NCI-H1105 (cell line): ENCODE data around the gene PTCHD4.
"Not testable (repeated sequence)": the region's sequence is repeated elsewhere in the genome, so short reads cannot be mapped to it uniquely, and the experiment has no call there.

Source experiments
- DNase-seq: peaks from one replicate; lab custom pipeline; 2025; lab: John Stamatoyannopoulos, UW

Gene PTCHD4

GRCh38 chr6:48111143-48111506 is at the start of gene PTCHD4:
Gene PTCHD4, minus strand, starts transcription at chr6:48111197. Its CDS starts 42,240 bp downstream, at chr6:48068957.
- peak; percentile 53 for DNase-seq

GRCh38 chr6:48151142-48151541 is 40.1 kb upstream of the PTCHD4 start:
- DNase-seq, result no peak

- no peak for DNase-seq
Observed at GRCh38 chr6:48150701-48151100, 39.7 kb upstream of the PTCHD4 start.

- no peak for DNase-seq
Observed at GRCh38 chr6:48147051-48147450, 36.1 kb upstream of the PTCHD4 start.

GRCh38 chr6:48144021-48144420 is 33.0 kb upstream of the PTCHD4 start:
- DNase-seq, result no peak

- DNase-seq, result no peak
Observed at GRCh38 chr6:48141975-48142374, 31.0 kb upstream of the PTCHD4 start.

GRCh38 chr6:48139818-48140614 is 29.0 kb upstream of the PTCHD4 start:
- no peak for DNase-seq

- no peak for DNase-seq
Observed at GRCh38 chr6:48136856-48137255, 25.9 kb upstream of the PTCHD4 start.

GRCh38 chr6:48135323-48136084 is 24.5 kb upstream of the PTCHD4 start:
- no peak for DNase-seq

- no peak for DNase-seq
Observed at GRCh38 chr6:48134246-48134645, 23.2 kb upstream of the PTCHD4 start.

GRCh38 chr6:48123601-48124000 is 12.6 kb upstream of the PTCHD4 start:
- DNase-seq, result no peak

- not testable (repeated sequence) for DNase-seq
Observed at GRCh38 chr6:48121983-48122749, 11.2 kb upstream of the PTCHD4 start.

GRCh38 chr6:48116699-48117645 is 6.0 kb upstream of the PTCHD4 start:
- no peak for DNase-seq

GRCh38 chr6:48113130-48113529 is 2.1 kb upstream of the PTCHD4 start:
- no peak for DNase-seq

GRCh38 chr6:48111575-48111974 is 578 bp upstream of the PTCHD4 start:
- no peak for DNase-seq

GRCh38 chr6:48110436-48111142 is 408 bp downstream of the PTCHD4 start:
- DNase-seq, result no peak

GRCh38 chr6:48109944-48110343 is 1.1 kb downstream of the PTCHD4 start:
- DNase-seq, result no peak

- DNase-seq, result not testable (repeated sequence)
Observed at GRCh38 chr6:48102476-48103195, 8.4 kb downstream of the PTCHD4 start.

GRCh38 chr6:48101290-48101689 is 9.7 kb downstream of the PTCHD4 start:
- DNase-seq, result no peak

GRCh38 chr6:48100588-48100895 is 10.5 kb downstream of the PTCHD4 start:
- DNase-seq, result no peak
